Measurements from ENCODE around the gene FADS1. TPM values are rescaled to one million over a fixed set of nuclear protein-coding genes. Genes with fewer than 3 reads are reported as not detected.

The FADS1 gene
- total and polyA plus RNA-seq, 2 of the 8 experiments (the other 6 are each of a cell fraction or from before 2014, with no cell fraction given): 115 to 141 TPM

DNA sequence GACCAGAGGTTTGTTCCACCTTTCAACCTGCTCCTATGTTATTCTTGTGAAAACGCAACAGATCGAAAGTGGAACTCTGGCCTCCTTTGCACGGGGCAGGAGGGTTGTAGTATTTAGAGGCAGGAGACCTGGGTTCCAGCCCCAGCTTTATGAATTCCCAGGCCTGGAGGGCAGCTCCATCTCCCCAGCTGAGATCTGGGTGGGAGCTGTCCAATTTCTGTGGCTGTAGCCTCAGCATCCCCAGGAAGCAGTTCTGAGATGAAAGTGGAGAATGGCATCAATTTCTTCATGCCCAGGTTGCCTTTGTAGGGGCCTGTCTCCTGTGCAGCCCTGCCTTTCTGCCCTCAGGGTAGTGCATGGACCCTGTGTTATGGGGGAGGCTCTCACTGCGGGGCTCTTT lies 15.4 kb upstream of the FADS1 start (continued):
- TF ChIP-seq, protein P1, sequence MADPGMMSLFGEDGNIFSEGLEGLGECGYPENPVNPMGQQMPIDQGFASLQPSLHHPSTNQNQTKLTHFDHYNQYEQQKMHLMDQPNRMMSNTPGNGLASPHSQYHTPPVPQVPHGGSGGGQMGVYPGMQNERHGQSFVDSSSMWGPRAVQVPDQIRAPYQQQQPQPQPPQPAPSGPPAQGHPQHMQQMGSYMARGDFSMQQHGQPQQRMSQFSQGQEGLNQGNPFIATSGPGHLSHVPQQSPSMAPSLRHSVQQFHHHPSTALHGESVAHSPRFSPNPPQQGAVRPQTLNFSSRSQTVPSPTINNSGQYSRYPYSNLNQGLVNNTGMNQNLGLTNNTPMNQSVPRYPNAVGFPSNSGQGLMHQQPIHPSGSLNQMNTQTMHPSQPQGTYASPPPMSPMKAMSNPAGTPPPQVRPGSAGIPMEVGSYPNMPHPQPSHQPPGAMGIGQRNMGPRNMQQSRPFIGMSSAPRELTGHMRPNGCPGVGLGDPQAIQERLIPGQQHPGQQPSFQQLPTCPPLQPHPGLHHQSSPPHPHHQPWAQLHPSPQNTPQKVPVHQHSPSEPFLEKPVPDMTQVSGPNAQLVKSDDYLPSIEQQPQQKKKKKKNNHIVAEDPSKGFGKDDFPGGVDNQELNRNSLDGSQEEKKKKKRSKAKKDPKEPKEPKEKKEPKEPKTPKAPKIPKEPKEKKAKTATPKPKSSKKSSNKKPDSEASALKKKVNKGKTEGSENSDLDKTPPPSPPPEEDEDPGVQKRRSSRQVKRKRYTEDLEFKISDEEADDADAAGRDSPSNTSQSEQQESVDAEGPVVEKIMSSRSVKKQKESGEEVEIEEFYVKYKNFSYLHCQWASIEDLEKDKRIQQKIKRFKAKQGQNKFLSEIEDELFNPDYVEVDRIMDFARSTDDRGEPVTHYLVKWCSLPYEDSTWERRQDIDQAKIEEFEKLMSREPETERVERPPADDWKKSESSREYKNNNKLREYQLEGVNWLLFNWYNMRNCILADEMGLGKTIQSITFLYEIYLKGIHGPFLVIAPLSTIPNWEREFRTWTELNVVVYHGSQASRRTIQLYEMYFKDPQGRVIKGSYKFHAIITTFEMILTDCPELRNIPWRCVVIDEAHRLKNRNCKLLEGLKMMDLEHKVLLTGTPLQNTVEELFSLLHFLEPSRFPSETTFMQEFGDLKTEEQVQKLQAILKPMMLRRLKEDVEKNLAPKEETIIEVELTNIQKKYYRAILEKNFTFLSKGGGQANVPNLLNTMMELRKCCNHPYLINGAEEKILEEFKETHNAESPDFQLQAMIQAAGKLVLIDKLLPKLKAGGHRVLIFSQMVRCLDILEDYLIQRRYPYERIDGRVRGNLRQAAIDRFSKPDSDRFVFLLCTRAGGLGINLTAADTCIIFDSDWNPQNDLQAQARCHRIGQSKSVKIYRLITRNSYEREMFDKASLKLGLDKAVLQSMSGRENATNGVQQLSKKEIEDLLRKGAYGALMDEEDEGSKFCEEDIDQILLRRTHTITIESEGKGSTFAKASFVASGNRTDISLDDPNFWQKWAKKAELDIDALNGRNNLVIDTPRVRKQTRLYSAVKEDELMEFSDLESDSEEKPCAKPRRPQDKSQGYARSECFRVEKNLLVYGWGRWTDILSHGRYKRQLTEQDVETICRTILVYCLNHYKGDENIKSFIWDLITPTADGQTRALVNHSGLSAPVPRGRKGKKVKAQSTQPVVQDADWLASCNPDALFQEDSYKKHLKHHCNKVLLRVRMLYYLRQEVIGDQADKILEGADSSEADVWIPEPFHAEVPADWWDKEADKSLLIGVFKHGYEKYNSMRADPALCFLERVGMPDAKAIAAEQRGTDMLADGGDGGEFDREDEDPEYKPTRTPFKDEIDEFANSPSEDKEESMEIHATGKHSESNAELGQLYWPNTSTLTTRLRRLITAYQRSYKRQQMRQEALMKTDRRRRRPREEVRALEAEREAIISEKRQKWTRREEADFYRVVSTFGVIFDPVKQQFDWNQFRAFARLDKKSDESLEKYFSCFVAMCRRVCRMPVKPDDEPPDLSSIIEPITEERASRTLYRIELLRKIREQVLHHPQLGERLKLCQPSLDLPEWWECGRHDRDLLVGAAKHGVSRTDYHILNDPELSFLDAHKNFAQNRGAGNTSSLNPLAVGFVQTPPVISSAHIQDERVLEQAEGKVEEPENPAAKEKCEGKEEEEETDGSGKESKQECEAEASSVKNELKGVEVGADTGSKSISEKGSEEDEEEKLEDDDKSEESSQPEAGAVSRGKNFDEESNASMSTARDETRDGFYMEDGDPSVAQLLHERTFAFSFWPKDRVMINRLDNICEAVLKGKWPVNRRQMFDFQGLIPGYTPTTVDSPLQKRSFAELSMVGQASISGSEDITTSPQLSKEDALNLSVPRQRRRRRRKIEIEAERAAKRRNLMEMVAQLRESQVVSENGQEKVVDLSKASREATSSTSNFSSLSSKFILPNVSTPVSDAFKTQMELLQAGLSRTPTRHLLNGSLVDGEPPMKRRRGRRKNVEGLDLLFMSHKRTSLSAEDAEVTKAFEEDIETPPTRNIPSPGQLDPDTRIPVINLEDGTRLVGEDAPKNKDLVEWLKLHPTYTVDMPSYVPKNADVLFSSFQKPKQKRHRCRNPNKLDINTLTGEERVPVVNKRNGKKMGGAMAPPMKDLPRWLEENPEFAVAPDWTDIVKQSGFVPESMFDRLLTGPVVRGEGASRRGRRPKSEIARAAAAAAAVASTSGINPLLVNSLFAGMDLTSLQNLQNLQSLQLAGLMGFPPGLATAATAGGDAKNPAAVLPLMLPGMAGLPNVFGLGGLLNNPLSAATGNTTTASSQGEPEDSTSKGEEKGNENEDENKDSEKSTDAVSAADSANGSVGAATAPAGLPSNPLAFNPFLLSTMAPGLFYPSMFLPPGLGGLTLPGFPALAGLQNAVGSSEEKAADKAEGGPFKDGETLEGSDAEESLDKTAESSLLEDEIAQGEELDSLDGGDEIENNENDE (IDR thresholded peaks at IDR 0.05; ENCODE audit: insufficient replicate concordance, low read length): no peak
- TF ChIP-seq SRF (IDR thresholded peaks at IDR 0.05; ENCODE audit: low read depth, low read length) (no peak), POLR2AphosphoS5 (IDR thresholded peaks at IDR 0.05; ENCODE audit: low read depth, low read length) (no peak), RAD21 (IDR thresholded peaks at IDR 0.05 in 1 of 2, conservative IDR thresholded peaks at IDR 0.05 in 1 of 2; ENCODE audit: low read depth in 2 of 2, low read length in 2 of 2) (no peak), SIRT6 (IDR thresholded peaks at IDR 0.05; ENCODE audit: low read length) (no peak), GTF2F1 (IDR thresholded peaks at IDR 0.05; ENCODE audit: borderline replicate concordance, low read depth, low read length) (no peak)
